Endodermal cell (in vitro differentiated cells): ENCODE measurements around the gene RNF145. TPM values are rescaled to one million over a fixed set of nuclear protein-coding genes. Genes with fewer than 3 reads are reported as not detected.

Experiments used
- DNase-seq: peaks from one replicate; pipeline ENCODE4 v3.0.0-alpha.2; 2017
- H3K27ac ChIP-seq: 2 replicates; pipeline ENCODE4 v1.5.1; 2013; ENCODE audit warnings: mild to moderate bottlenecking, low read depth, low read length, moderate library complexity
- H3K27me3 ChIP-seq: 2 replicates; pipeline ENCODE4 v1.6.1; 2013; ENCODE audit warnings: mild to moderate bottlenecking, low read length, moderate library complexity; ENCODE audit not compliant: insufficient read depth, control insufficient read depth, poor library complexity, severe bottlenecking
- H3K36me3 ChIP-seq: 2 replicates; pipeline ENCODE4 v1.7.0; 2013; ENCODE audit warnings: mild to moderate bottlenecking, low read length, moderate library complexity; ENCODE audit not compliant: control insufficient read depth, insufficient read depth
- H3K4me1 ChIP-seq: one replicate; pipeline ENCODE4 v1.7.0; 2013; ENCODE audit warnings: low read length; ENCODE audit not compliant: control insufficient read depth, insufficient read depth
- H3K4me3 ChIP-seq: 2 replicates; pipeline ENCODE4 v1.5.1; 2013; ENCODE audit warnings: mild to moderate bottlenecking, low read length, moderate library complexity
- H3K9ac ChIP-seq: 2 replicates; pipeline ENCODE4 v1.6.1; 2013; ENCODE audit warnings: mild to moderate bottlenecking, low read length, moderate library complexity; ENCODE audit not compliant: poor library complexity, severe bottlenecking; ENCODE audit errors: extremely low read depth
- H3K9me3 ChIP-seq: 2 replicates; pipeline ENCODE4 v1.6.1; 2013; ENCODE audit warnings: mild to moderate bottlenecking, low read length, moderate library complexity; ENCODE audit not compliant: control insufficient read depth
- H3K27ac Mint-ChIP-seq: 2 replicates; pipeline ENCODE4 v1.8.0; 2020; ENCODE audit warnings: mixed read lengths
- H3K27me3 Mint-ChIP-seq: 2 replicates; pipeline ENCODE4 v1.8.0; 2021; ENCODE audit warnings: mild to moderate bottlenecking, mixed read lengths; ENCODE audit not compliant: insufficient read depth
- H3K36me3 Mint-ChIP-seq: 2 replicates; pipeline ENCODE4 v1.8.0; 2020; ENCODE audit warnings: low read depth, mixed read lengths
- H3K4me1 Mint-ChIP-seq: 2 replicates; pipeline ENCODE4 v1.8.0; 2020; ENCODE audit warnings: mixed read lengths
- H3K4me3 Mint-ChIP-seq: 2 replicates; pipeline ENCODE4 v1.8.0; 2020; ENCODE audit warnings: mild to moderate bottlenecking, moderate library complexity, mixed read lengths
- H3K9me3 Mint-ChIP-seq: 2 replicates; pipeline ENCODE4 v1.8.0; 2020; ENCODE audit warnings: mild to moderate bottlenecking, mixed read lengths
- WGBS, 2 experiments: methylation state at CpG; one replicate each; pipeline versions ENCODE4 v1.1.5 to v1.1.7; 2013; ENCODE audit warnings: missing lambda C conversion rate in 2 of 2, mixed read lengths in 1 of 2; ENCODE audit not compliant: insufficient coverage in 1 of 2, insufficient read length in 1 of 2; 5-methylcytosine and 5-hydroxymethylcytosine counted together
- total RNA-seq, 2 donors: library from RNA; stranded (reverse); fragmentation: NEBNext Ultra II Directional in 1 of 2; extraction: Animal tissue kit (Norgen Biotek cat#: 25700) in 1 of 2; gene quantifications; 2 replicates in 1 of 2; 3 replicates in 1 of 2; pipeline ENCODE4 v1.2.1, GENCODE V29; 2021
- TF ChIP-seq, protein P1 (sequence below): fragments of 200-600 bp; sonication (generic); conservative IDR thresholded peaks from 2 replicates; pipeline ENCODE4 v1.5.0; 2021; ENCODE audit warnings: antibody characterized with exemption, mild to moderate bottlenecking

The RNF145 gene
- total RNA-seq, 2 donors from 2014 or later, result 50.2 to 50.4 TPM

DNA sequence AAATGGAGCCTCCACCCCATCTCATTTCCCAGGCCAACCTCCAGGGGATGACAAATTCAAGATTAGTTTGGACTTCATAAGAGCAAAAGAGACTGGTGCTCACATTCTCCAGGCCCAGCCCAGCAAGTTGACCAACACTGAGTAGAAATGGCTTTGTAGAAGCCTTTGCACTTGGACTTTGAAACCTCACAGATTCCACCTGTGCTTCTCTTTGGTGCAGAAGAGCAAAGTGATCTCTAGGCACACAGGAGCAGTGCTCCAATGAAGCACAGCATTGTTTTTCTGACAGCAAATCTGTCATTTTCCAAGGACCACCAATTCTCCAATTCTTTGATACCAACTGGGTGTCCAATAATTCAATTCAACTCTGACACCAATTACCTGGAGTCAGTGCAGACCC lies 17.1 kb upstream of the RNF145 start:
- no peak overlapping the region for H3K4me3 ChIP-seq
- no peak overlapping the region for H3K9ac ChIP-seq
- peaks cover 3% of the 10 kb centered on the region for H3K4me1 ChIP-seq
- Mint-ChIP-seq H3K36me3 (no peaks in the 10 kb centered on the region), H3K9me3 (no peaks in the 10 kb centered on the region), H3K4me1 (peaks cover 3% of the 10 kb centered on the region), H3K27ac (no peak overlapping the region), H3K27me3 (peaks cover 66% of the 10 kb centered on the region), H3K4me3 (no peak overlapping the region)
- no peak overlapping the region for H3K27ac ChIP-seq
- H3K9me3 ChIP-seq, result no peaks in the 10 kb centered on the region
- no peaks in the 10 kb centered on the region for H3K36me3 ChIP-seq
- DNase-seq, result no peak
- H3K27me3 ChIP-seq, result peaks cover 5% of the 10 kb centered on the region
- TF ChIP-seq, protein P1, sequence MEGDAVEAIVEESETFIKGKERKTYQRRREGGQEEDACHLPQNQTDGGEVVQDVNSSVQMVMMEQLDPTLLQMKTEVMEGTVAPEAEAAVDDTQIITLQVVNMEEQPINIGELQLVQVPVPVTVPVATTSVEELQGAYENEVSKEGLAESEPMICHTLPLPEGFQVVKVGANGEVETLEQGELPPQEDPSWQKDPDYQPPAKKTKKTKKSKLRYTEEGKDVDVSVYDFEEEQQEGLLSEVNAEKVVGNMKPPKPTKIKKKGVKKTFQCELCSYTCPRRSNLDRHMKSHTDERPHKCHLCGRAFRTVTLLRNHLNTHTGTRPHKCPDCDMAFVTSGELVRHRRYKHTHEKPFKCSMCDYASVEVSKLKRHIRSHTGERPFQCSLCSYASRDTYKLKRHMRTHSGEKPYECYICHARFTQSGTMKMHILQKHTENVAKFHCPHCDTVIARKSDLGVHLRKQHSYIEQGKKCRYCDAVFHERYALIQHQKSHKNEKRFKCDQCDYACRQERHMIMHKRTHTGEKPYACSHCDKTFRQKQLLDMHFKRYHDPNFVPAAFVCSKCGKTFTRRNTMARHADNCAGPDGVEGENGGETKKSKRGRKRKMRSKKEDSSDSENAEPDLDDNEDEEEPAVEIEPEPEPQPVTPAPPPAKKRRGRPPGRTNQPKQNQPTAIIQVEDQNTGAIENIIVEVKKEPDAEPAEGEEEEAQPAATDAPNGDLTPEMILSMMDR, result no peak

DNA sequence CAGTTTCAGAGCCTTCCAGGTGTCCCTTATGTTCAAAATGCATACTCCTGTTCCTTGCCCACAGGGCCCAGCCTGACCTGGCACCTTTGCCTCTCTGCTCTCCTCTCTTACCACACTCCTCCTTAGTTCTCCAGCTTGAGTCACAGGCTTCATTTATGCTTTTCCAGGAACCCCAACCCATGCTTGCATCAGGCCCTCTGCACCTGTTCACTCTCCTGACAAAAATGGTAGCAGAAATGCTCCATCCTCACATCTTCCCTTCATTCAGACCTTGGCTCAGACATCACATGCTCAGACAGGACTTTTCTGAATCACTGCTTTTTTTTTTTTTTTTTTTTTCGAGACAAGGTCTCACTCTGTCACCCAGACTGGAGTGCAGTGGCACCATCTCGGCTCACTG lies 15.1 kb upstream of the RNF145 start:
- Mint-ChIP-seq H3K4me3 (no peak overlapping the region), H3K4me1 (peaks cover 3% of the 10 kb centered on the region), H3K36me3 (no peaks in the 10 kb centered on the region), H3K27me3 (peaks cover 59% of the 10 kb centered on the region), H3K9me3 (no peaks in the 10 kb centered on the region), H3K27ac (no peak overlapping the region)
- Histone ChIP-seq H3K27me3 (no peaks in the 10 kb centered on the region), H3K9ac (no peak overlapping the region), H3K4me3 (no peak overlapping the region), H3K4me1 (peaks cover 3% of the 10 kb centered on the region), H3K27ac (no peak overlapping the region), H3K9me3 (no peaks in the 10 kb centered on the region), H3K36me3 (no peaks in the 10 kb centered on the region)
- DNase-seq, result no peak
- TF ChIP-seq, protein P1, result no peak
- 67 to 85% methylated on average over 1 to 2 of the region's 2 CpGs for WGBS, 2 experiments

DNA sequence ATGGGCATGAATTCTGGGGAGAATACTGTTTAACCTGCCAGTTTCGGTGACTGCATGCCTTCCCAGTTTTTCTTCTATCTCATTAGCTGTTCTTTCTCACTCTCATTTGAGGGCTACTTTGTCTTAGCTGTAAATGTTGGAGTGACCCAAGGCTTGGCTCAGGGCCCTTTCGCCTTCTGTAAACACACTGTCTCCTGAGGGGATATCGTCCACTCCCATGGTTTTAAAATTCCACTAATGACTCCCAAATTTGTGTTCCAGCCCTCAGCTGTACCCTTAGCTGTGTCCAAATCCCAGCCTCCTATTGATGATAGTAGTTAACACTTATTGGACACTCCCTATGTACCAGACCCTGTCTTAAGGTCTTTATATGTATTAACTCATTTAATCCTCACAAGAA lies 14.1 kb upstream of the RNF145 start:
- Histone ChIP-seq H3K9ac (no peak overlapping the region), H3K36me3 (no peaks in the 10 kb centered on the region), H3K9me3 (no peaks in the 10 kb centered on the region), H3K4me1 (peaks cover 3% of the 10 kb centered on the region), H3K4me3 (no peak overlapping the region), H3K27ac (no peak overlapping the region), H3K27me3 (no peaks in the 10 kb centered on the region)
- H3K4me3 Mint-ChIP-seq, result no peak overlapping the region
- H3K4me1 Mint-ChIP-seq, result peaks cover 2% of the 10 kb centered on the region
- H3K9me3 Mint-ChIP-seq, result no peaks in the 10 kb centered on the region
- peaks cover 59% of the 10 kb centered on the region for H3K27me3 Mint-ChIP-seq
- H3K27ac Mint-ChIP-seq, result no peak overlapping the region
- TF ChIP-seq, protein P1, result no peak
- WGBS, 2 experiments, result 92 to 100% methylated on average over 2 to 3 of the region's 3 CpGs
- no peaks in the 10 kb centered on the region for H3K36me3 Mint-ChIP-seq
- DNase-seq, result no peak
